OCI-LY1 (cell line): ENCODE results near the gene ZNF620.

ENCODE experiments used
- EZH2 ChIP-seq: fragments of 200-600 bp; sonication (generic), shearing (Covaris generic); IDR thresholded peaks from 2 replicates; pipeline ENCODE4 v1.8.0; 2017; ENCODE audit warnings: borderline replicate concordance, mixed run types, mild to moderate bottlenecking, antibody characterized with exemption, low read length, moderate library complexity, mixed read lengths
- TF ChIP-seq, protein P1 (sequence below): fragments of 200-600 bp; sonication (generic), shearing (Covaris generic); IDR thresholded peaks from 2 replicates; pipeline ENCODE4 v1.5.1; 2017; ENCODE audit warnings: mild to moderate bottlenecking, antibody characterized with exemption, low read length, moderate library complexity, mixed read lengths

DNA sequence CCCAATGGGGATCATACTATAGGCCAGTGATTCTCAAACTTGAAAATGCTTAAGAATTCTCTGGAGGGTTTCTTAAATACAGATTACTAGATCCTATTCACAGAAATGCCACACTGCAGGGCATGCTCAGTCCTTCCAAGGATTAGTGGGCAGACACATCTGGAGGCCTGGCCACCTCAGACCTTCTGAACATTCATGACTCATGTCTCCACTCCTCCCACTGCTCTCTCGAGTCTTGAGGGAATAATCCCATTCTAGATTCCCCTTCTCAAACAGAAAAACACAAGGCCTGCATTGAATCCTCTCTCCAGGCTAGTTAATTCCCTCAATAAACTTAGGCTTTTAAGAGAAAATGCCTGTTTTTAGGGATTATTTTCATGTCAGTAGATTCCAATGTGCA, 41.0 kb downstream of the ZNF620 start:
- TF ChIP-seq, protein P1, sequence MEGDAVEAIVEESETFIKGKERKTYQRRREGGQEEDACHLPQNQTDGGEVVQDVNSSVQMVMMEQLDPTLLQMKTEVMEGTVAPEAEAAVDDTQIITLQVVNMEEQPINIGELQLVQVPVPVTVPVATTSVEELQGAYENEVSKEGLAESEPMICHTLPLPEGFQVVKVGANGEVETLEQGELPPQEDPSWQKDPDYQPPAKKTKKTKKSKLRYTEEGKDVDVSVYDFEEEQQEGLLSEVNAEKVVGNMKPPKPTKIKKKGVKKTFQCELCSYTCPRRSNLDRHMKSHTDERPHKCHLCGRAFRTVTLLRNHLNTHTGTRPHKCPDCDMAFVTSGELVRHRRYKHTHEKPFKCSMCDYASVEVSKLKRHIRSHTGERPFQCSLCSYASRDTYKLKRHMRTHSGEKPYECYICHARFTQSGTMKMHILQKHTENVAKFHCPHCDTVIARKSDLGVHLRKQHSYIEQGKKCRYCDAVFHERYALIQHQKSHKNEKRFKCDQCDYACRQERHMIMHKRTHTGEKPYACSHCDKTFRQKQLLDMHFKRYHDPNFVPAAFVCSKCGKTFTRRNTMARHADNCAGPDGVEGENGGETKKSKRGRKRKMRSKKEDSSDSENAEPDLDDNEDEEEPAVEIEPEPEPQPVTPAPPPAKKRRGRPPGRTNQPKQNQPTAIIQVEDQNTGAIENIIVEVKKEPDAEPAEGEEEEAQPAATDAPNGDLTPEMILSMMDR = no peak
- no peak for TF ChIP-seq EZH2
